ENCODE data around the gene TEKT5.
"Not testable (repeated sequence)": the region's sequence is repeated elsewhere in the genome, so short reads cannot be mapped to it uniquely, and the experiment has no call there.

DNA sequence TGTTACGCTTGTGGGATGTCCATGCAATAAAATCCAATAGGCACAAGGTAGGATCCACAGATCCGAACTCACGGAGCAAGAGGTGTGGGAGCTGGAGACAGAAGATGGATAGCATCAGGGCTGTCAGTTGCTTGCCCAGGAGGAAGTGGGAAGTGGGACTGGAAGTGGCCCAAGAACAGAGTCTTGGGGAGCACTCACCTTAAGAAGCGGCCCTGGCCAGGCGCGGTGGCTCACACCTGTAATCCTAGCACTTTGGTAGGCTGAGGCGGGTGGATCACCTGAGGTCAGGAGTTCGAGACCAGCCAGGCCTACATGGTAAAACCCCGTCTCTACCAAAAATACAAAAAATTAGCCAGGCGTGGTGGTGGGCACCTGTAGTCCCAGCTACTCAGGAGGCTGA lies 46.5 kb upstream of the TEKT5 start:
- TF ChIP-seq CTCF, POLR2A (IDR thresholded peaks at IDR 0.05): not testable (repeated sequence)

Data from uterus (tissue), 2 donors.